ENCODE results near the gene FNDC3B. TPM values are rescaled to one million over a fixed set of nuclear protein-coding genes. Genes with fewer than 3 reads are reported as not detected.
A peak's percentile ranks its signal among the peaks of the same experiment; 100 is the strongest.

The FNDC3B gene
- total and polyA plus RNA-seq, 9 of the 15 experiments (the other 6 are each of a cell fraction or from before 2014, with no cell fraction given) = 7.0 to 35.8 (median 16.2) TPM

- Histone ChIP-seq H3K27ac (ENCODE audit: extremely low read depth, low read depth, low read length) (no peak overlapping the region), H3K9ac (ENCODE audit: insufficient read depth in 1 of 2, low read depth in 2 of 2, low read length in 2 of 2) (no peak overlapping the region), H3K79me2 (ENCODE audit: control insufficient read depth, insufficient read depth, low read length) (no peaks in the 10 kb centered on the region), H3K4me2 (ENCODE audit: insufficient read depth, low read length) (no peak overlapping the region), H3K27me3 (ENCODE audit: control insufficient read depth in 2 of 2, insufficient read depth in 2 of 2, low read length in 2 of 2) (no peaks in the 10 kb centered on the region), H3K9me1 (ENCODE audit: control insufficient read depth, insufficient read depth, low read length) (no peaks in the 10 kb centered on the region), H3K36me3 (ENCODE audit: control insufficient read depth, insufficient read depth, low read length) (peaks cover 67% of the 10 kb centered on the region), H3K9me3 (replicated peaks; ENCODE audit: control insufficient read depth, insufficient read depth, low read depth, low read length) (no peaks in the 10 kb centered on the region), H4K20me1 (replicated peaks; ENCODE audit: control insufficient read depth, insufficient read depth, low read length) (no peaks in the 10 kb centered on the region), H2AFZ (ENCODE audit: low read depth, low read length) (no peak overlapping the region), H3K4me1 (replicated peaks in 1 of 2; ENCODE audit: control insufficient read depth in 2 of 2, insufficient read depth in 2 of 2, low read length in 2 of 2) (peaks cover 3 to 10% of the 10 kb centered on the region in 2 experiments; a peak in 4 of 5 replicates), H3K4me3 (no peak overlapping the region)
- peak; percentile 26 for FAIRE-seq
- POLR2A ChIA-PET = no interaction called here
- in situ Hi-C loops (cut with MboI) (no loop called here), intact Hi-C loops (cut with micrococcal nuclease) (no loop called here)
- no peak for DNase-seq (ENCODE audit: extremely low read depth in 1 of 4, low spot score in 3 of 4)
- 72% methylated on average over 3 of the region's 3 CpGs for WGBS (ENCODE audit: insufficient coverage, low coverage, missing lambda C conversion rate)
- TF ChIP-seq NCOA1 (IDR thresholded peaks at IDR 0.05; ENCODE audit: low read depth) (no peak), CBX1 (IDR thresholded peaks at IDR 0.05; ENCODE audit: low read depth) (no peak), PTTG1 (tag; IDR thresholded peaks at IDR 0.05; ENCODE audit: low read depth) (no peak), ERF (CRISPR knock-in tag; IDR thresholded peaks at IDR 0.05) (no peak), MTA1 (IDR thresholded peaks at IDR 0.05; ENCODE audit: borderline replicate concordance) (no peak), GMEB1 (CRISPR knock-in tag; IDR thresholded peaks at IDR 0.05) (no peak), E2F6 (IDR thresholded peaks at IDR 0.05; ENCODE audit: borderline replicate concordance in 1 of 2, extremely low read depth in 1 of 2, insufficient read depth in 1 of 2, insufficient read length in 1 of 2, low read depth in 1 of 2, low read length in 1 of 2, poor library complexity in 1 of 2, severe bottlenecking in 1 of 2) (no peak), CAMTA2 (CRISPR knock-in tag; conservative IDR thresholded peaks at IDR 0.05) (no peak), ZNF696 (CRISPR knock-in tag; conservative IDR thresholded peaks at IDR 0.05) (no peak)
- TF ChIP-seq, protein P1, sequence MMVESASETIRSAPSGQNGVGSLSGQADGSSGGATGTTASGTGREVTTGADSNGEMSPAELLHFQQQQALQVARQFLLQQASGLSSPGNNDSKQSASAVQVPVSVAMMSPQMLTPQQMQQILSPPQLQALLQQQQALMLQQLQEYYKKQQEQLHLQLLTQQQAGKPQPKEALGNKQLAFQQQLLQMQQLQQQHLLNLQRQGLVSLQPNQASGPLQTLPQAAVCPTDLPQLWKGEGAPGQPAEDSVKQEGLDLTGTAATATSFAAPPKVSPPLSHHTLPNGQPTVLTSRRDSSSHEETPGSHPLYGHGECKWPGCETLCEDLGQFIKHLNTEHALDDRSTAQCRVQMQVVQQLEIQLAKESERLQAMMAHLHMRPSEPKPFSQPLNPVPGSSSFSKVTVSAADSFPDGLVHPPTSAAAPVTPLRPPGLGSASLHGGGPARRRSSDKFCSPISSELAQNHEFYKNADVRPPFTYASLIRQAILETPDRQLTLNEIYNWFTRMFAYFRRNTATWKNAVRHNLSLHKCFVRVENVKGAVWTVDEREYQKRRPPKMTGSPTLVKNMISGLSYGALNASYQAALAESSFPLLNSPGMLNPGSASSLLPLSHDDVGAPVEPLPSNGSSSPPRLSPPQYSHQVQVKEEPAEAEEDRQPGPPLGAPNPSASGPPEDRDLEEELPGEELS (CRISPR knock-in tag; IDR thresholded peaks at IDR 0.05; ENCODE audit: borderline replicate concordance) = no peak
- no peak for ATAC-seq
- CTCF ChIA-PET (ENCODE audit: low intra/inter-chr PET ratio) = no interaction called here
- no TSS peak for BruUV-seq (replicated peaks)
Measured at GRCh38 chr3:172313671-172314070, 274.3 kb downstream of the FNDC3B start.
